Astrocyte (in vitro differentiated cells and primary cell): Measurements from ENCODE around the gene MMP24OS.

ENCODE experiments used
- CTCF ChIP-seq: IDR thresholded peaks from 2 replicates; pipeline ENCODE4 v1.5.1; 2011; ENCODE audit warnings: low read depth, mild to moderate bottlenecking, inconsistent platforms, low read length, moderate library complexity; ENCODE audit not compliant: insufficient read depth
- EZH2 ChIP-seq: IDR thresholded peaks from 2 replicates; pipeline ENCODE4 v1.6.1; 2012; ENCODE audit warnings: mild to moderate bottlenecking, low read length, inconsistent platforms; ENCODE audit not compliant: insufficient read depth

DNA sequence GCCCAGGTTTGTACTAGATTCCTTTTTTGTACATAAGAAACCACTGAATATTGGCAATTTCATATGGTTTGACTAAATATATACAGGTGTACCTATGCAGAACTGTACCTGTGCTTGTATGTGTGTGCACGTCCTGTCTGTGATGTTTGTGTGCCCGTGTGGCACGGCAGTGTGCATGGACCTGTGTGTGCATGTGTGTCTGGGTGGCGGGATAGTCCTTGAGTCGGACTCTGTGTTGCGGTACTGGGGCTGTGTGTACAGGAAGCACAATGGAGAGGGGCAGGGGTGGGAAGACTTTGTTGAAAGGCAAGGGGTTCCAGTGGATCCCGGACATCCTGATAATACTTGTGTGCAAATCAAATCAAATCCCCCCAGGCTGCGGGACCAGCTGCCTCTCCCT, 17.8 kb upstream of the MMP24OS start:
- TF ChIP-seq CTCF, result no peak
- TF ChIP-seq EZH2, result no peak
